Measurements from ENCODE around the gene SPDYE3. TPM values are rescaled to one million over a fixed set of nuclear protein-coding genes. Genes with fewer than 3 reads are reported as not detected.
"Not testable (repeated sequence)": the region's sequence is repeated elsewhere in the genome, so short reads cannot be mapped to it uniquely, and the experiment has no call there.

SPDYE3 gene
- total RNA-seq, 2 donors from 2014 or later: not detected

DNA sequence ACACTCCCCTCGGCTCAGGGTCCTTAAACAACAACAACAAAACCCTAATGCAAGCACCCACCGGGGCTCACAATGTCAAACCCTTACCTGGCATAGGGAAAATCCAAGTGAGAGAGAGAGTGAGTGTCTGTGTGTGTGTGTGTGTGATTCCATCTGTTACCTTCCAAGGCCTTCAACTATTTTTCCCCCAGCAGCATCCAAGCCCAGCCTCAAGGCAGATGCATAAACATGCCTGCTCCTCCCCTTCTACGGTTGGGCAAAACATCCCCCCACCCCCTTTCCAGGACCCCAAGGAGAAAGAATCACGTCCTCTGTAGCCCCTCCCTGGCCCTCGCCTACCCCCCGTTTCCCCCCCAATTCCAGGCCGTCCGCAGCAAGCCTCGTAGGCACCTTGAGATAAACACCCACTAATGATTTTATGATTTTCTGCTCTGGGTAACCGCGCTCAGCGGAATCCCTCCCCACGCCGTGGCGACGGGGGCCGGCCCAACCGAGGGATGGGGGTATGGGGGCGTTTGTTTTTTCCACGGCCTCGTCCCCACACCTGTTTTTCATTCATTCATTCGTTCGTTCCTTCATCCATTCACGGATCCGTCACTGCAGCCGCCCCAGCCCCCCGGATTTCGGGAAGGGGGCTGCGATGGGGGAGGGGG is 36.4 kb upstream of the SPDYE3 start:
- H3K4me1 ChIP-seq; H3K9me3 ChIP-seq; DNase-seq; H3K9ac ChIP-seq (ENCODE audit: low read depth in 2 of 2, low read length in 2 of 2); intact Hi-C loops (cut with DNase I); H3K36me3 ChIP-seq; H3K27ac ChIP-seq; H3K27me3 ChIP-seq: not testable (repeated sequence)
- peak overlapping the region; percentile 50 for H3K4me3 ChIP-seq

DNA sequence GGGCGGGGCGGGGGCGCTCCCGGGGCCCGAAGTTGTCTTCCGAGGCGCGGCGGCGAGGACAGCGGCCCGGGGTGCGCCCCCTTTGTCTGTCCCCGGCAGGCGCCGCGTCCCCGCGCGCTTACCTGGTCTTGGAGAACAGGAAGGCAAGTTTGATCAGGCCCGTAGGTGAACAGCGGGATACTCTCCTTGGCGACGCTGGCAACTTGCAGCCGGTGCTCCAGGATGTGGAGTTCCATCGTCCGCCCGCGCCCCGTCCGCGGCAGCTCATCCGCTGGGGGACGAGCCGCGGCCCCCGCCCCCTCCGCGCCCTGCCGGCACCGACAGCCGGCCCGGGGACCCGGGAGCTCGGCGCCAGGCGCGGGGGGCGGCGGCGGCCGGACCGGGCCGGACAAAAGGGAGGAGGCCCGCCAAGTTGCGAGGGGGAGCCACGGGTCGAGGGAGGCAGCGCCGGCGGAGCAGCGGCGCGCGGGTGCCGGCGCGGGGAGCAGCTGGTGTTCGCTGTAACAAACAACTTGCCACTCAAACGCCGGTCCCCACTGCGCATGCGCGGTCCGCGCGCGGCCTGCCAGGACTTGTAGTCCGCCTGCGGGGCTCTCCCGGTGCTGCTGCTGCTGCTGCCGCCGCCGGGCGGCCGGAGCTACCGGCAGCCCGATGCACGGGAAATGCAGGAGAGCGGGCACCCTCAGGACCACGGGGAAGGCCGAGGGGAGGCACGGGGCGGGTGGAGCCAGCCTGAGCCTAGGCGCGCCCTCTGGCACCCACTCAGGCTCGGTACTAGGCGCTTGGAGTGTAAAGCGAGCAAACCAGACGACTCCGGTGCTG is 35.6 kb upstream of the SPDYE3 start:
- H3K9me3 ChIP-seq: no peaks in the 10 kb centered on the region
- no peak overlapping the region for H3K27ac ChIP-seq
- H3K27me3 ChIP-seq: no peaks in the 10 kb centered on the region
- peak; percentile 99 for DNase-seq
- no peaks in the 10 kb centered on the region for H3K36me3 ChIP-seq
- peak overlapping the region; percentile 50 for H3K4me3 ChIP-seq
- H3K9ac ChIP-seq (ENCODE audit: low read depth in 2 of 2, low read length in 2 of 2): peak overlapping the region; percentile 40 to 60
- intact Hi-C loops (cut with DNase I): no loop called here
- no peaks in the 10 kb centered on the region for H3K4me1 ChIP-seq
- TF ChIP-seq CTCF (IDR thresholded peaks at IDR 0.05): no peak

DNA sequence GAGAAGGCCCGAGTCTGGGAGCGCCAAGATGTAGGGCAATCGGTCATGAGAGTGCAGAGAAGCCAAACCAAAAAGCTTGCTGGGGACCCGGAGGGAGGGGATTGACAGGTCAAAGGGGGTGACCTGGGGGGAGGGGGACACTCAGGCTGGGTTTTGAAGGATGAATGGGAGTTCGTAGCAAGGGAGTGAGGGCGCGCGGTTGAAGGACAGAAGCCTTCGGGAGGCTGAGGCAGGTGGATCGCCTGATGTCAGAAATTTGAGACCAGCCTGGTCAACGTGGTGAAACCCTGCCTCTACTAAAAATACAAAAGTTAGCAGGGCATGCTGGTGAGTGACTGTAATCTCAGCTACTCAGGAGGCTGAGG is 35.0 kb upstream of the SPDYE3 start:
- H3K36me3 ChIP-seq; H3K27ac ChIP-seq; H3K4me1 ChIP-seq; H3K9me3 ChIP-seq; intact Hi-C loops (cut with DNase I); H3K27me3 ChIP-seq: not testable (repeated sequence)
- Histone ChIP-seq H3K4me3 (peak overlapping the region; percentile 50), H3K9ac (ENCODE audit: low read depth in 2 of 2, low read length in 2 of 2) (peak overlapping the region; percentile 40 to 60)
- peak; percentile 28 for DNase-seq

GRCh38 chr7:100275120-100275519 is 32.4 kb upstream of the SPDYE3 start:
- no peak overlapping the region for H3K4me3 ChIP-seq
- H3K36me3 ChIP-seq: no peaks in the 10 kb centered on the region
- H3K27ac ChIP-seq: no peak overlapping the region
- intact Hi-C loops (cut with DNase I): no loop called here
- H3K9me3 ChIP-seq: no peaks in the 10 kb centered on the region
- TF ChIP-seq CTCF (IDR thresholded peaks at IDR 0.05): no peak
- no peaks in the 10 kb centered on the region for H3K27me3 ChIP-seq
- no peak overlapping the region for H3K9ac ChIP-seq (ENCODE audit: low read depth in 2 of 2, low read length in 2 of 2)
- no peaks in the 10 kb centered on the region for H3K4me1 ChIP-seq
- no peak for DNase-seq

DNA sequence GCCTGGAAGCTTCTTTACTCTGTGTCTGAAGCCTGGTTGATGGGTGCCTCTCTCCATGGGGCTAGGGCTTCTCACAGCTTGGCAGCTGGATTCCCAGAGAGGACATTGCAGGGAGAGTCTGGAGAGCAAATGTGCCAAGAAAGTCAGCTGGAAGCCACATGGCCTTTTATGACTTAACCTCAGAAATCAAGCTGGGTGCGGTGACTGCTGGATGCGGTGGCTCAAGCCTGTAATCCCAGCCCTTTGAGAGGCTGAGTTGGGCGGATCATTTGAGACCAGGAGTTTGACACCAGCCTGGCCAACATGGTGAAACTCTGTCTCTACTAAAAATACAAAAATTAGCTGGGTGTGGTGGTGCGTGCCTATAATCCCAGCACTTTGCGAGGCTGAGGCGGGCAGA is 31.4 kb upstream of the SPDYE3 start:
- H3K36me3 ChIP-seq; H3K27ac ChIP-seq; intact Hi-C loops (cut with DNase I); H3K4me1 ChIP-seq; DNase-seq; H3K27me3 ChIP-seq; H3K4me3 ChIP-seq; H3K9me3 ChIP-seq; H3K9ac ChIP-seq (ENCODE audit: low read depth in 2 of 2, low read length in 2 of 2): not testable (repeated sequence)

GRCh38 chr7:100282069-100282608 is 25.4 kb upstream of the SPDYE3 start:
- H3K9ac ChIP-seq (ENCODE audit: low read depth in 2 of 2, low read length in 2 of 2); H3K9me3 ChIP-seq; H3K27ac ChIP-seq; intact Hi-C loops (cut with DNase I); H3K4me1 ChIP-seq; H3K27me3 ChIP-seq; DNase-seq; H3K4me3 ChIP-seq; H3K36me3 ChIP-seq: not testable (repeated sequence)

- H3K4me3 ChIP-seq; H3K9me3 ChIP-seq; H3K27me3 ChIP-seq; DNase-seq; H3K4me1 ChIP-seq; intact Hi-C loops (cut with DNase I); H3K9ac ChIP-seq (ENCODE audit: low read depth in 2 of 2, low read length in 2 of 2); H3K36me3 ChIP-seq; H3K27ac ChIP-seq: not testable (repeated sequence)
Observed at GRCh38 chr7:100283147-100283546, 24.4 kb upstream of the SPDYE3 start.

GRCh38 chr7:100287191-100287969 is 20.1 kb upstream of the SPDYE3 start:
- H3K9ac ChIP-seq (ENCODE audit: low read depth in 2 of 2, low read length in 2 of 2); H3K4me3 ChIP-seq; H3K27ac ChIP-seq; H3K36me3 ChIP-seq; H3K27me3 ChIP-seq; H3K9me3 ChIP-seq; H3K4me1 ChIP-seq; intact Hi-C loops (cut with DNase I); DNase-seq: not testable (repeated sequence)

GRCh38 chr7:100288258-100288657 is 19.2 kb upstream of the SPDYE3 start:
- H3K9me3 ChIP-seq; H3K4me1 ChIP-seq; intact Hi-C loops (cut with DNase I); H3K27me3 ChIP-seq; H3K36me3 ChIP-seq; H3K9ac ChIP-seq (ENCODE audit: low read depth in 2 of 2, low read length in 2 of 2); DNase-seq; H3K4me3 ChIP-seq; H3K27ac ChIP-seq: not testable (repeated sequence)

DNA sequence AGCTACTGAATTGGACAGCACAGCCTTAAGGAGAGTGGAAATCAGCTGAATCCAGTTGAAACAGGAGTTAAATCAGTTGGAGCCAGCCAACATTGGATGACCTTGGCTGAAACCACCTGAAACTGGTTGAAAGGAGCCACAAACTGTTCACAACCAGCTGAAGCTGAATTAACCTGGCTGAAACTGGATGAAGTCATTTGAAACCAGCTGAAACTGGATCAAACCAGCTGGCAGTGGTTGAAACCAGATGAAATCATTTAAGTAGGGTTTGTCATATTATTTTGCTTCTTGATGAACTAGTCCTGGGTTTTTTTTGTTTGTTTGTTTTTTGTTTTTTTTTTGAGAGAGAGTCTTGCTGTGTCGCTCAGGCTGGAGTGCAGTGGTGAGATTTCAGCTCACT is 15.3 kb upstream of the SPDYE3 start:
- intact Hi-C loops (cut with DNase I); DNase-seq; H3K9ac ChIP-seq (ENCODE audit: low read depth in 2 of 2, low read length in 2 of 2); H3K9me3 ChIP-seq; H3K27ac ChIP-seq; H3K27me3 ChIP-seq; H3K4me1 ChIP-seq; H3K36me3 ChIP-seq; H3K4me3 ChIP-seq: not testable (repeated sequence)

DNA sequence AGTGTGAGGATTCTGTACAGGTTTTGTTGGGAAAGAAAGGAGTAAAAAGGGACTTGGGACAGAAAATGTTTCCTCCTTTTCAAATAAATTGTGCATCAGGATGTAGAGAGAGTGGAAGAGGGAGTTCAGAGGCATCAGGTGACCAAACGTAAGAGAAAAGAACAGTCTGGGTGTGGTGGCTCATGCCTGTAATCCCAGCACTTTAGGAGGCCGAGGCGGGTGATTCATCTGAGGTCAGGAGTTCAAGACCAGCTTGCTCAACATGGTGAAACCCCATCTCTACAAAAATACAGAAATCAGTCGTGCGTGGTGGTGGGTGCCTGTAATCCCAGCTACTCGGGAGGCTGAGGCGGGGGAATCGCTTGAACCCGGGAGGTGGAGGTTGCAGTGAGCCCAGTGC is 12.2 kb upstream of the SPDYE3 start:
- H3K9me3 ChIP-seq; H3K4me3 ChIP-seq; H3K36me3 ChIP-seq; DNase-seq; H3K27me3 ChIP-seq; H3K27ac ChIP-seq; H3K9ac ChIP-seq (ENCODE audit: low read depth in 2 of 2, low read length in 2 of 2); H3K4me1 ChIP-seq; intact Hi-C loops (cut with DNase I): not testable (repeated sequence)
